ENCODE results near the gene DAPK1.

The DAPK1 gene

DNA sequence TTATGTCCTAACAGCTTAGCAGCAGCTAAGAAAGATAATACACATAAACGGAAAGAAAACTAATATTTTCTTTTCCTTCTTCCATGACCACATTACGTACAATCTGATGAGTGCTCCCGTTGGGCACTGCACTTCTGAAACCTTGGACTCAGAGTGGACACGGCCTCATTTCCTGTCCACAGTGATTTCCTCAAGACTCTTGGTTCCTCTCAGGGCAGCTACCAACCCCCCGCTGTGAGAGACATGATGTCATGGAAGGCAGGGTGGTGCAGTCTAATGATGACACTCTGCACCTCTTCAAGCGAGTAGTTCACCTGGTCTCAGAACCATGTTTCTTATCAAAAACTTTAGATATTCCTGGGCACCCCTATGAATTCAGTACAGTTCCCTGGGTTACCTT is 159.5 kb downstream of the DAPK1 start:
- Histone ChIP-seq H2AFZ (ENCODE audit: low read length) (no peak overlapping the region), H3K27ac (ENCODE audit: low read depth, low read length, poor library complexity, severe bottlenecking) (no peak overlapping the region), H3K4me3 (ENCODE audit: low read depth, low read length, poor library complexity, severe bottlenecking) (no peak overlapping the region), H3K4me2 (ENCODE audit: low read length) (no peak overlapping the region), H3K9ac (ENCODE audit: low read length) (no peak overlapping the region), H3K27me3 (ENCODE audit: insufficient read depth, low read length) (no peaks in the 10 kb centered on the region), H3F3A (ENCODE audit: insufficient read depth, low read length) (no peaks in the 10 kb centered on the region), H3K9me2 (ENCODE audit: low read depth, low read length) (no peaks in the 10 kb centered on the region), H3K9me3 (ENCODE audit: low read length) (no peaks in the 10 kb centered on the region), H3K4me1 (ENCODE audit: insufficient read depth, low read length, severe bottlenecking) (no peaks in the 10 kb centered on the region), H3K79me2 (ENCODE audit: insufficient read depth, low read length) (no peaks in the 10 kb centered on the region), H3K36me3 (ENCODE audit: insufficient read depth, low read length) (no peaks in the 10 kb centered on the region), H4K20me1 (ENCODE audit: insufficient read depth, low read length) (no peaks in the 10 kb centered on the region)
- no peak for TF ChIP-seq EZH2 (IDR thresholded peaks at IDR 0.05; ENCODE audit: borderline replicate concordance, low read length)
- TF ChIP-seq, protein P1, sequence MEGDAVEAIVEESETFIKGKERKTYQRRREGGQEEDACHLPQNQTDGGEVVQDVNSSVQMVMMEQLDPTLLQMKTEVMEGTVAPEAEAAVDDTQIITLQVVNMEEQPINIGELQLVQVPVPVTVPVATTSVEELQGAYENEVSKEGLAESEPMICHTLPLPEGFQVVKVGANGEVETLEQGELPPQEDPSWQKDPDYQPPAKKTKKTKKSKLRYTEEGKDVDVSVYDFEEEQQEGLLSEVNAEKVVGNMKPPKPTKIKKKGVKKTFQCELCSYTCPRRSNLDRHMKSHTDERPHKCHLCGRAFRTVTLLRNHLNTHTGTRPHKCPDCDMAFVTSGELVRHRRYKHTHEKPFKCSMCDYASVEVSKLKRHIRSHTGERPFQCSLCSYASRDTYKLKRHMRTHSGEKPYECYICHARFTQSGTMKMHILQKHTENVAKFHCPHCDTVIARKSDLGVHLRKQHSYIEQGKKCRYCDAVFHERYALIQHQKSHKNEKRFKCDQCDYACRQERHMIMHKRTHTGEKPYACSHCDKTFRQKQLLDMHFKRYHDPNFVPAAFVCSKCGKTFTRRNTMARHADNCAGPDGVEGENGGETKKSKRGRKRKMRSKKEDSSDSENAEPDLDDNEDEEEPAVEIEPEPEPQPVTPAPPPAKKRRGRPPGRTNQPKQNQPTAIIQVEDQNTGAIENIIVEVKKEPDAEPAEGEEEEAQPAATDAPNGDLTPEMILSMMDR (IDR thresholded peaks at IDR 0.05; ENCODE audit: low read length): no peak

DNA sequence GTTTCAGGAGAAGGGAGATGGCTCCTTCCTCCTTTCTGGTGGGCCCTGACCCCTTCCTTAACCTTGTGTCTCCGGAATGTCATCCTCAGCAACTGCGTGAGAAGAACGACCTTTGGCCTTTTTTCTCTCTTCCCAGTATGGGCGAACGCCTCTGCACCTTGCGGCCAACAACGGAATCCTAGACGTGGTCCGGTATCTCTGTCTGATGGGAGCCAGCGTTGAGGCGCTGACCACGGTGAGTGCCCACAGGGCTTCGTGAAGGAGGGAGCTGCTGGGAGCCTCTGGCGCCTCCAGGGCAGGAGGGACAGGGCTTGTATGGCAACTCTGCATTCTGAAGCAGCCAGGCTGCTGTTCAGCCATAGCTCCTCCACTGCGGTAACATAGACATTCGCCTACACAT is 160.2 kb downstream of the DAPK1 start:
- Histone ChIP-seq H2AFZ (ENCODE audit: low read length) (no peak overlapping the region), H3K79me2 (ENCODE audit: insufficient read depth, low read length) (no peaks in the 10 kb centered on the region), H3K4me1 (ENCODE audit: insufficient read depth, low read length, severe bottlenecking) (no peaks in the 10 kb centered on the region), H3K4me3 (ENCODE audit: low read depth, low read length, poor library complexity, severe bottlenecking) (no peak overlapping the region), H4K20me1 (ENCODE audit: insufficient read depth, low read length) (no peaks in the 10 kb centered on the region), H3K9me2 (ENCODE audit: low read depth, low read length) (no peaks in the 10 kb centered on the region), H3K9me3 (ENCODE audit: low read length) (no peaks in the 10 kb centered on the region), H3K9ac (ENCODE audit: low read length) (no peak overlapping the region), H3K36me3 (ENCODE audit: insufficient read depth, low read length) (no peaks in the 10 kb centered on the region), H3F3A (ENCODE audit: insufficient read depth, low read length) (no peaks in the 10 kb centered on the region), H3K27me3 (ENCODE audit: insufficient read depth, low read length) (no peaks in the 10 kb centered on the region), H3K4me2 (ENCODE audit: low read length) (no peak overlapping the region), H3K27ac (ENCODE audit: low read depth, low read length, poor library complexity, severe bottlenecking) (no peak overlapping the region)
- TF ChIP-seq EZH2 (IDR thresholded peaks at IDR 0.05; ENCODE audit: borderline replicate concordance, low read length): no peak
- TF ChIP-seq, protein P1 (IDR thresholded peaks at IDR 0.05; ENCODE audit: low read length): no peak

- H3K36me3 ChIP-seq (ENCODE audit: insufficient read depth, low read length): no peaks in the 10 kb centered on the region
- no peak overlapping the region for H2AFZ ChIP-seq (ENCODE audit: low read length)
- H3K4me1 ChIP-seq (ENCODE audit: insufficient read depth, low read length, severe bottlenecking): no peaks in the 10 kb centered on the region
- no peak overlapping the region for H3K4me2 ChIP-seq (ENCODE audit: low read length)
- no peaks in the 10 kb centered on the region for H3K79me2 ChIP-seq (ENCODE audit: insufficient read depth, low read length)
- no peaks in the 10 kb centered on the region for H3K9me2 ChIP-seq (ENCODE audit: low read depth, low read length)
- no peaks in the 10 kb centered on the region for H3K27me3 ChIP-seq (ENCODE audit: insufficient read depth, low read length)
- TF ChIP-seq, protein P1 (IDR thresholded peaks at IDR 0.05; ENCODE audit: low read length): no peak
- TF ChIP-seq EZH2 (IDR thresholded peaks at IDR 0.05; ENCODE audit: borderline replicate concordance, low read length): no peak
- H3K9me3 ChIP-seq (ENCODE audit: low read length): no peaks in the 10 kb centered on the region
- H3K4me3 ChIP-seq (ENCODE audit: low read depth, low read length, poor library complexity, severe bottlenecking): no peak overlapping the region
- no peak overlapping the region for H3K27ac ChIP-seq (ENCODE audit: low read depth, low read length, poor library complexity, severe bottlenecking)
- H3F3A ChIP-seq (ENCODE audit: insufficient read depth, low read length): no peaks in the 10 kb centered on the region
- H4K20me1 ChIP-seq (ENCODE audit: insufficient read depth, low read length): no peaks in the 10 kb centered on the region
- no peak overlapping the region for H3K9ac ChIP-seq (ENCODE audit: low read length)
These were observed 160.8 kb downstream of the DAPK1 start for GRCh38 chr9:87658511-87658910.

Measured in OCI-LY1 (cell line).